H9 (cell line): ENCODE measurements around the gene CCDC170. TPM values are rescaled to one million over a fixed set of nuclear protein-coding genes. Genes with fewer than 3 reads are reported as not detected.

Experiments used
- DNase-seq: peaks from one replicate; pipeline ENCODE4 v3.0.0-alpha.2; 2017
- H2AFZ ChIP-seq: one replicate; pipeline ENCODE4 v1.6.1; 2013; ENCODE audit warnings: mild to moderate bottlenecking, low read length, control low read depth, moderate library complexity
- H2AK5ac ChIP-seq: 2 replicates; pipeline ENCODE4 v1.6.1; 2013; ENCODE audit warnings: low read length, control low read depth, mixed read lengths; ENCODE audit not compliant: insufficient read length
- H2BK120ac ChIP-seq: one replicate; pipeline ENCODE4 v1.6.1; 2013; ENCODE audit warnings: low read depth, mild to moderate bottlenecking, low read length, control low read depth, inconsistent platforms; ENCODE audit not compliant: poor library complexity, severe bottlenecking
- H2BK12ac ChIP-seq: 2 replicates; pipeline ENCODE4 v1.6.1; 2013; ENCODE audit warnings: low read length, control low read depth, mixed read lengths, low read depth; ENCODE audit not compliant: insufficient read length
- H2BK15ac ChIP-seq: 2 replicates; pipeline ENCODE4 v1.6.1; 2013; ENCODE audit warnings: low read depth, low read length, control low read depth
- H2BK20ac ChIP-seq: one replicate; pipeline ENCODE4 v1.6.1; 2013; ENCODE audit warnings: low read depth, mild to moderate bottlenecking, low read length, control low read depth, inconsistent platforms; ENCODE audit not compliant: poor library complexity, severe bottlenecking
- H2BK5ac ChIP-seq: 2 replicates; pipeline ENCODE4 v1.6.1; 2013; ENCODE audit warnings: low read length, control low read depth, mixed read lengths; ENCODE audit not compliant: insufficient read length
- H3K14ac ChIP-seq: 2 replicates; pipeline ENCODE4 v1.6.1; 2013; ENCODE audit warnings: low read length, control low read depth; ENCODE audit not compliant: insufficient read depth
- H3K18ac ChIP-seq: 2 replicates; pipeline ENCODE4 v1.6.1; 2013; ENCODE audit warnings: low read depth, mild to moderate bottlenecking, mixed read lengths, low read length, control low read depth; ENCODE audit not compliant: insufficient read length
- H3K23ac ChIP-seq: 2 replicates; pipeline ENCODE4 v1.6.1; 2013; ENCODE audit warnings: low read length, control low read depth, mixed read lengths, low read depth; ENCODE audit not compliant: insufficient read length
- H3K23me2 ChIP-seq: 2 replicates; pipeline ENCODE4 v1.6.1; 2013; ENCODE audit warnings: low read depth, mild to moderate bottlenecking, mixed read lengths, low read length, control low read depth; ENCODE audit not compliant: insufficient read length, poor library complexity, severe bottlenecking
- H3K27ac ChIP-seq: 2 replicates; pipeline ENCODE4 v1.5.1; 2013; ENCODE audit warnings: low read length, control low read depth, mixed read lengths, low read depth; ENCODE audit not compliant: insufficient read length
- H3K27me3 ChIP-seq: 2 replicates; pipeline ENCODE4 v1.6.1; 2013; ENCODE audit warnings: low read length, control low read depth, inconsistent platforms; ENCODE audit not compliant: insufficient read depth
- H3K4ac ChIP-seq: 2 replicates; pipeline ENCODE4 v1.6.1; 2013; ENCODE audit warnings: low read depth, mild to moderate bottlenecking, control low read depth, inconsistent platforms, low read length, moderate library complexity
- H3K4me1 ChIP-seq: 2 replicates; pipeline ENCODE4 v1.6.1; 2013; ENCODE audit warnings: low read length, control low read depth, inconsistent platforms; ENCODE audit not compliant: insufficient read depth
- H3K4me2 ChIP-seq: 2 replicates; pipeline ENCODE4 v1.6.1; 2013; ENCODE audit warnings: low read length, control low read depth, mixed read lengths; ENCODE audit not compliant: insufficient read length, insufficient read depth
- H3K56ac ChIP-seq: 2 replicates; pipeline ENCODE4 v1.6.1; 2013; ENCODE audit warnings: low read depth, mild to moderate bottlenecking, mixed read lengths, low read length, control low read depth; ENCODE audit not compliant: insufficient read length
- H3K79me1 ChIP-seq: 2 replicates; pipeline ENCODE4 v1.6.1; 2013; ENCODE audit warnings: low read depth, mild to moderate bottlenecking, moderate library complexity, low read length, control low read depth, inconsistent platforms; ENCODE audit not compliant: insufficient read depth, poor library complexity, severe bottlenecking
- H3K79me2 ChIP-seq: 2 replicates; pipeline ENCODE4 v1.6.1; 2013; ENCODE audit warnings: low read length, control low read depth, inconsistent platforms; ENCODE audit not compliant: insufficient read depth
- H3K9ac ChIP-seq: 2 replicates; pipeline ENCODE4 v1.6.1; 2013; ENCODE audit warnings: low read length, control low read depth, mixed read lengths; ENCODE audit not compliant: insufficient read length; ENCODE audit errors: extremely low read depth
- H3K9me3 ChIP-seq: one replicate; pipeline ENCODE4 v1.6.1; 2013; ENCODE audit warnings: low read depth, low read length, inconsistent platforms; ENCODE audit not compliant: control insufficient read depth
- H3T11ph ChIP-seq: one replicate; pipeline ENCODE4 v1.6.1; 2013; ENCODE audit warnings: mild to moderate bottlenecking, low read length, control low read depth, inconsistent platforms
- H4K20me1 ChIP-seq: one replicate; pipeline ENCODE4 v1.6.1; 2013; ENCODE audit not compliant: control insufficient read depth, insufficient read length, insufficient read depth
- H4K5ac ChIP-seq: 2 replicates; pipeline ENCODE4 v1.6.1; 2013; ENCODE audit warnings: low read depth, mild to moderate bottlenecking, mixed read lengths, low read length, control low read depth; ENCODE audit not compliant: insufficient read length
- H4K8ac ChIP-seq: replicated peaks from 2 replicates; pipeline ENCODE4 v1.6.1; 2013; ENCODE audit warnings: low read length, control low read depth, mixed read lengths, low read depth; ENCODE audit not compliant: insufficient read length
- H4K91ac ChIP-seq: 2 replicates; pipeline ENCODE4 v1.6.1; 2013; ENCODE audit warnings: low read depth, mild to moderate bottlenecking, moderate library complexity, mixed read lengths, low read length, control low read depth; ENCODE audit not compliant: insufficient read length
- H3K27ac Mint-ChIP-seq, 3 experiments: 2 replicates in 2 of 3; 3 replicates in 1 of 3; pipeline ENCODE4 v1.8.0; 2020 to 2021; ENCODE audit warnings: mixed read lengths in 3 of 3, mild to moderate bottlenecking in 1 of 3, moderate library complexity in 1 of 3
- H3K27me3 Mint-ChIP-seq: 2 replicates; pipeline ENCODE4 v1.8.0; 2021; ENCODE audit warnings: low read depth, mild to moderate bottlenecking, moderate library complexity, mixed read lengths
- H3K36me3 Mint-ChIP-seq, 3 experiments: 2 replicates in 2 of 3; 3 replicates in 1 of 3; pipeline ENCODE4 v1.8.0; 2020 to 2021; ENCODE audit warnings: low read depth in 3 of 3, mixed read lengths in 3 of 3; ENCODE audit not compliant: insufficient read depth in 1 of 3
- H3K4me1 Mint-ChIP-seq, 2 experiments: 2 replicates each; pipeline ENCODE4 v1.8.0; 2020; ENCODE audit warnings: mixed read lengths in 2 of 2
- H3K4me3 Mint-ChIP-seq, 2 experiments: 2 replicates in 1 of 2; 3 replicates in 1 of 2; pipeline ENCODE4 v1.8.0; 2020 to 2021; ENCODE audit warnings: mild to moderate bottlenecking in 2 of 2, mixed read lengths in 2 of 2, moderate library complexity in 1 of 2
- H3K9me3 Mint-ChIP-seq, 2 experiments: 2 replicates in 1 of 2; 3 replicates in 1 of 2; pipeline ENCODE4 v1.8.0; 2020; ENCODE audit warnings: mild to moderate bottlenecking in 2 of 2, mixed read lengths in 2 of 2, moderate library complexity in 1 of 2
- WGBS: extraction: QIAGEN DNeasy Blood & Tissue Kit; methylation state at CpG from one replicate; pipeline ENCODE4 v1.1.7; 2013; ENCODE audit warnings: missing lambda C conversion rate, low lambda C conversion rate, mixed read lengths; ENCODE audit not compliant: insufficient read length; ENCODE audit errors: extremely low coverage; 5-methylcytosine and 5-hydroxymethylcytosine counted together
- total RNA-seq: library from RNA; stranded (reverse); gene quantifications from 2 replicates; pipeline ENCODE4 v1.2.1, GENCODE V29; 2021
- TF ChIP-seq, protein P1 (sequence below): fragments of 200-600 bp; sonication (generic); conservative IDR thresholded peaks from 3 replicates; pipeline ENCODE4 v1.8.0; 2021; ENCODE audit warnings: antibody characterized with exemption, mild to moderate bottlenecking

The CCDC170 gene
- total RNA-seq, 1 experiment from 2014 or later, result 0.07 TPM

- no peak overlapping the region for H3T11ph ChIP-seq
- no peak overlapping the region for H3K14ac ChIP-seq
- no peak overlapping the region for H2BK12ac ChIP-seq
- no peak overlapping the region for H3K4me2 ChIP-seq
- H3K9me3 ChIP-seq, result peaks cover 11% of the 10 kb centered on the region
- no peak overlapping the region for H3K56ac ChIP-seq
- no peaks in the 10 kb centered on the region for H3K4me1 ChIP-seq
- no peak overlapping the region for H4K91ac ChIP-seq
- no peaks in the 10 kb centered on the region for H4K20me1 ChIP-seq
- H3K79me1 ChIP-seq, result no peaks in the 10 kb centered on the region
- no peak overlapping the region for H2BK20ac ChIP-seq
- H3K18ac ChIP-seq, result no peak overlapping the region
- Mint-ChIP-seq H3K27me3 (no peaks in the 10 kb centered on the region; the same call in 1 of the 2 replicates), H3K9me3 (peaks cover 56 to 59% of the 10 kb centered on the region in 2 experiments), H3K27ac (no peak overlapping the region), H3K4me1 (no peaks in the 10 kb centered on the region), H3K4me3 (no peak overlapping the region), H3K36me3 (peaks cover 23 to 50% (median 40%) of the 10 kb centered on the region in 3 experiments)
- H4K8ac ChIP-seq, result no peak overlapping the region
- TF ChIP-seq, protein P1, sequence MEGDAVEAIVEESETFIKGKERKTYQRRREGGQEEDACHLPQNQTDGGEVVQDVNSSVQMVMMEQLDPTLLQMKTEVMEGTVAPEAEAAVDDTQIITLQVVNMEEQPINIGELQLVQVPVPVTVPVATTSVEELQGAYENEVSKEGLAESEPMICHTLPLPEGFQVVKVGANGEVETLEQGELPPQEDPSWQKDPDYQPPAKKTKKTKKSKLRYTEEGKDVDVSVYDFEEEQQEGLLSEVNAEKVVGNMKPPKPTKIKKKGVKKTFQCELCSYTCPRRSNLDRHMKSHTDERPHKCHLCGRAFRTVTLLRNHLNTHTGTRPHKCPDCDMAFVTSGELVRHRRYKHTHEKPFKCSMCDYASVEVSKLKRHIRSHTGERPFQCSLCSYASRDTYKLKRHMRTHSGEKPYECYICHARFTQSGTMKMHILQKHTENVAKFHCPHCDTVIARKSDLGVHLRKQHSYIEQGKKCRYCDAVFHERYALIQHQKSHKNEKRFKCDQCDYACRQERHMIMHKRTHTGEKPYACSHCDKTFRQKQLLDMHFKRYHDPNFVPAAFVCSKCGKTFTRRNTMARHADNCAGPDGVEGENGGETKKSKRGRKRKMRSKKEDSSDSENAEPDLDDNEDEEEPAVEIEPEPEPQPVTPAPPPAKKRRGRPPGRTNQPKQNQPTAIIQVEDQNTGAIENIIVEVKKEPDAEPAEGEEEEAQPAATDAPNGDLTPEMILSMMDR, result no peak
- H3K4ac ChIP-seq, result no peak overlapping the region
- no peak overlapping the region for H3K9ac ChIP-seq
- no peak overlapping the region for H2BK15ac ChIP-seq
- DNase-seq, result no peak
- no peak overlapping the region for H2BK5ac ChIP-seq
- no peaks in the 10 kb centered on the region for H3K23me2 ChIP-seq
- H3K27me3 ChIP-seq, result no peaks in the 10 kb centered on the region; the same call in 1 of the 2 replicates
- H2AK5ac ChIP-seq, result no peak overlapping the region
- H3K27ac ChIP-seq, result no peak overlapping the region
- H3K23ac ChIP-seq, result no peak overlapping the region
- no peak overlapping the region for H4K5ac ChIP-seq
- no peaks in the 10 kb centered on the region for H3K79me2 ChIP-seq
- H2BK120ac ChIP-seq, result no peak overlapping the region
- no CpG with 5 or more reads among the region's 1 CpG for WGBS
- no peak overlapping the region for H2AFZ ChIP-seq
Observed at GRCh38 chr6:151523034-151523433, 29.2 kb downstream of the CCDC170 start.
